Pancreas (tissue), 10 donors: ENCODE measurements around the gene RPP21. TPM values are rescaled to one million over a fixed set of nuclear protein-coding genes. Genes with fewer than 3 reads are reported as not detected.

Experiments used
- ATAC-seq, 4 donors: fragments of 200-7000 bp; cut with Tn5 transposase; one replicate each; pipeline versions ENCODE4 v1.8.0 to v1.9.1; 2020; ENCODE audit warnings: mild to moderate bottlenecking in 4 of 4, moderate library complexity in 4 of 4
- DNase-seq, 6 donors: peaks; one replicate each; pipeline ENCODE4 v3.0.0-alpha.2; 2020
- FAIRE-seq: peaks from 2 replicates; lab custom pipeline; 2012; peaks lifted over from hg19 to GRCh38; lab: Jason Lieb, UNC
- H3K27ac ChIP-seq, 4 donors: fragments of 200-600 bp; sonication (generic); 1 replicate in 3 of 4; 2 replicates in 1 of 4; pipeline versions ENCODE4 v1.5.0 to v1.8.0; 2020
- H3K27me3 ChIP-seq, 4 donors: fragments of 200-600 bp; one replicate each; pipeline ENCODE4 v1.8.0; 2021
- H3K36me3 ChIP-seq, 3 donors: fragments of 200-600 bp; sonication (generic) in 1 of 3; one replicate each; pipeline versions ENCODE4 v1.5.0 to v1.8.0; 2020 to 2021
- H3K4me1 ChIP-seq, 3 donors: fragments of 200-600 bp; one replicate each; pipeline ENCODE4 v1.8.0; 2021
- H3K4me3 ChIP-seq, 4 donors: fragments of 200-600 bp; sonication (generic) in 2 of 4; one replicate each; pipeline versions ENCODE4 v1.5.0 to v1.8.0; 2020 to 2021
- H3K9me3 ChIP-seq, 4 donors: fragments of 200-600 bp; one replicate each; pipeline ENCODE4 v1.8.0; 2021
- WGBS, 2 donors: extraction: QIAGEN DNeasy Blood & Tissue Kit; methylation state at CpG; one replicate each; pipeline ENCODE4 v1.1.7; 2013; 5-methylcytosine and 5-hydroxymethylcytosine counted together
- intact Hi-C, 3 donors: fragments of 100-400 bp; cut with DNase I; formaldehyde crosslinking; loops; one replicate each; pipeline versions ENCODE4 v1.11.1 to v1.14.2; 2022
- polyA plus RNA-seq, 2 donors: library from polyadenylated mRNA; stranded (reverse); fragments of 200-250 nt; gene quantifications; one replicate each; pipeline ENCODE4 v1.2.3, GENCODE V29; 2013
- total RNA-seq, 6 donors: library from RNA; stranded (reverse); fragmentation: NEBNext Ultra II Directional in 4 of 6; extraction: Animal tissue kit (Norgen Biotek cat#: 25700) in 4 of 6; gene quantifications; one replicate each; pipeline versions ENCODE4 v1.2.1 to v1.2.4, GENCODE V29; 2021 to 2023
- TF ChIP-seq, protein P1 (sequence below), 4 donors: fragments of 200-600 bp; sonication (generic) in 3 of 4; IDR thresholded peaks; one replicate each; pipeline versions ENCODE4 v1.5.0 to v1.8.0; 2021; ENCODE audit warnings: antibody characterized with exemption in 4 of 4
- donor health status: healthy with polysubstance abuse.
- donor health status: DM: no; HTN: no; CAD: no; lungs with moderate emphysema.
- donor health status: DM: no; HTN: no; CAD: no.
- donor health status: control.
- donor health status: control.
- donor health status: Bipolar disorder and iron deficiency.
- donor health status: DM: yes; HTN: yes; CAD: no.
- donor health status: DM: no; HTN: no; CAD: no.
- donor health status: DM: no; HTN: no; CAD: no.
- donor health status: DM: yes; HTN: yes; CAD: no.

RPP21 gene
- total and polyA plus RNA-seq, 8 donors = 21.2 to 93.1 (median 28.8) TPM

DNA sequence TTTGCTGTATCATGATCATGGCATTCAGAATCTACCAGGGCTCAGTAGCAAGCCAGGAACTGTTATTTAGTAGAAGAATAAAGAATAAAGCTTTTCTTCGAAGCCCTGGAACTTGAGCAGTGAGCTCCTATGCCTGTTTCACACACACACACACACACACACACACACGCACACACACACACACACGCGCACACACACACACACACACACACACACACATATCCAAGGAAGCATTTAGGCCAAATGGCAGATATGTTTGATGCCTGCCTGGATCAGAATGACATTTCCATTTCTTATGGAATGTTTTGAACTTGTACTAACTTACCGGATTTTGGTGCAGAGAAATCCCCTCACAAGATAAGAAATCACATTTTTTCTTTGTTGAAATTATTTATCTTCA lies 35.5 kb downstream of the RPP21 start:
- Histone ChIP-seq H3K36me3 (no peaks in the 10 kb centered on the region), H3K4me1 (no peaks in the 10 kb centered on the region), H3K4me3 (no peak overlapping the region), H3K9me3 (no peaks in the 10 kb centered on the region), H3K27ac (no peak overlapping the region), H3K27me3 (peaks cover 0 to 7% (median 2%) of the 10 kb centered on the region in 4 donors)
- no peak for DNase-seq
- FAIRE-seq = no peak
- intact Hi-C loops = no loop called here
- 37 to 58% methylated on average over 4 to 5 of the region's 5 CpGs for WGBS, 2 donors
- TF ChIP-seq, protein P1, sequence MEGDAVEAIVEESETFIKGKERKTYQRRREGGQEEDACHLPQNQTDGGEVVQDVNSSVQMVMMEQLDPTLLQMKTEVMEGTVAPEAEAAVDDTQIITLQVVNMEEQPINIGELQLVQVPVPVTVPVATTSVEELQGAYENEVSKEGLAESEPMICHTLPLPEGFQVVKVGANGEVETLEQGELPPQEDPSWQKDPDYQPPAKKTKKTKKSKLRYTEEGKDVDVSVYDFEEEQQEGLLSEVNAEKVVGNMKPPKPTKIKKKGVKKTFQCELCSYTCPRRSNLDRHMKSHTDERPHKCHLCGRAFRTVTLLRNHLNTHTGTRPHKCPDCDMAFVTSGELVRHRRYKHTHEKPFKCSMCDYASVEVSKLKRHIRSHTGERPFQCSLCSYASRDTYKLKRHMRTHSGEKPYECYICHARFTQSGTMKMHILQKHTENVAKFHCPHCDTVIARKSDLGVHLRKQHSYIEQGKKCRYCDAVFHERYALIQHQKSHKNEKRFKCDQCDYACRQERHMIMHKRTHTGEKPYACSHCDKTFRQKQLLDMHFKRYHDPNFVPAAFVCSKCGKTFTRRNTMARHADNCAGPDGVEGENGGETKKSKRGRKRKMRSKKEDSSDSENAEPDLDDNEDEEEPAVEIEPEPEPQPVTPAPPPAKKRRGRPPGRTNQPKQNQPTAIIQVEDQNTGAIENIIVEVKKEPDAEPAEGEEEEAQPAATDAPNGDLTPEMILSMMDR (IDR thresholded peaks at IDR 0.05) = no peak
- no peak for ATAC-seq

DNA sequence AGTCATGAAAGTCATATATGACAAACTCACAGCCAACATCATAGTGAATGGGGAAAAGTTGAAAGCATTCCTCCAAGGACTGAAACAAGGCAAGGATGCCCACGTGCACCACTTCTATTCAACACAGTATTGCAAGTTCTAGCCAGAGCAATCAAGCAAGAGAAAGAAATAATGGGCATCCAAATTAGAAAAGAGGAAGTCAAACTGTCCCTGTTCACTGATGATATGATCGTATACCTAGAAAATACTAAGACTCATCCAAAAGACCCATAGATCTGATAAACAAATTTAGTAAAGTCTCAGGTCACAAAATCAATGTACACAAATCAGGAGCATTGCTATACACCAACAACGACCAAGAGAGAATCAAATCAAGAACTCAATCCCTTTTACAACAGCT lies 41.2 kb downstream of the RPP21 start:
- H3K36me3 ChIP-seq = no peaks in the 10 kb centered on the region
- FAIRE-seq (no peak), DNase-seq (no peak), ATAC-seq (no peak)
- no peaks in the 10 kb centered on the region for H3K4me1 ChIP-seq
- H3K9me3 ChIP-seq = no peaks in the 10 kb centered on the region
- 28 to 29% methylated on average over 3 of the region's 3 CpGs for WGBS, 2 donors
- intact Hi-C loops = no loop called here
- TF ChIP-seq, protein P1 (IDR thresholded peaks at IDR 0.05) = no peak
- no peak overlapping the region for H3K4me3 ChIP-seq
- H3K27me3 ChIP-seq = peaks cover 0 to 13% (median 3%) of the 10 kb centered on the region in 4 donors
- no peak overlapping the region for H3K27ac ChIP-seq

DNA sequence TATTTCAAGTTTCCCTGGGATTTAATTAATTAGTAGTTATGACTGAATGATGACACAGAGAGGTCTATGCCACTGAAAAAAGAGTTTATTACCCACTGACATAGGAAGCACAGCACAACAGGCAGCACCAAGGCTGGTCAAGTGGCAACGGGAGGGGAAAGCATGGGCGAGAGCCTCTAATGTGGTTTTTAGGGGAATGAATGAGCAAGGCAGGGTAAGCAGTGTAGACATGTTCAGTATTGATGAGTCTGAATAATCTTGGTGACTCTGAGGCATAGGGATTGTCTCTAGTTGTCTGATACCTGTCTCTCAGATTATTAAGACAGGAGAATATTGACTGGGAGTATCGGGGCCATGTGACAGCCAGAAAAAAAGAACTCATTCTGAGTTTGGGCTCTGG lies 46.3 kb downstream of the RPP21 start:
- no peak for FAIRE-seq
- H3K27ac ChIP-seq = no peak overlapping the region
- no peaks in the 10 kb centered on the region for H3K4me1 ChIP-seq
- intact Hi-C loops = loop anchor here in 1 of 3 donors (10.0 kb wide), 1 partner anchor 166 kb away; no protein-coding TSS in a partner anchor
- H3K4me3 ChIP-seq = no peak overlapping the region
- DNase-seq = no peak
- H3K9me3 ChIP-seq = no peaks in the 10 kb centered on the region
- peaks cover 0 to 7% (median 3%) of the 10 kb centered on the region in 4 donors for H3K27me3 ChIP-seq
- WGBS, 2 donors = 53% methylated on average over 3 of the region's 3 CpGs
- ATAC-seq = no peak
- TF ChIP-seq, protein P1 (IDR thresholded peaks at IDR 0.05) = no peak
- H3K36me3 ChIP-seq = no peaks in the 10 kb centered on the region

DNA sequence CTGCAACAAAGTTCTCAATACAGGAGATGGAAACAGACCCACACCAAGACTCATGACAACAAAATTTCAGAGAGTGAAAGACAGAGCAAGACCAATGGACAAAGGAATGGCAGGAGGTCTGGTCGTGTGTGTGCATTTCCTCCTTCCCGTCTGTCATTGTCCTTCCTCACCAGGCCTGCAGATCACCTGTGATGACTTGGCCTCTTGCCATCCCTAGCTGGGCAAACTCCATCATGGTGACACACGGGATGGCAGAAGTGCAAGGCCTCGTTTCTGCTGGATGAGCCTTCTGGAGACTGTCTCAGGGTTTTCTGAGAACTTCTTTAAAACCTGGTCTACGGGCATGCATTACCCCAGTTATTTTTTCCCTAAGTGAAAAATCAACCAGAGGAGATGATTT lies 49.2 kb downstream of the RPP21 start:
- WGBS, 2 donors = 16 to 19% methylated on average over 5 of the region's 5 CpGs
- Histone ChIP-seq H3K36me3 (no peaks in the 10 kb centered on the region), H3K4me3 (no peak overlapping the region), H3K27me3 (peaks cover 0 to 7% (median under 1%) of the 10 kb centered on the region in 4 donors), H3K9me3 (no peaks in the 10 kb centered on the region), H3K4me1 (no peaks in the 10 kb centered on the region), H3K27ac (no peak overlapping the region)
- TF ChIP-seq, protein P1 (IDR thresholded peaks at IDR 0.05) = no peak
- no peak for ATAC-seq
- no peak for FAIRE-seq
- DNase-seq = no peak
- intact Hi-C loops = loop anchor here in 1 of 3 donors (10.0 kb wide), 1 partner anchor 169 kb away; no protein-coding TSS in a partner anchor

Other genes with a start within 250 kb of the RPP21 start
- gene TRIM31, start 232.1 kb upstream of the RPP21 start, total RNA-seq = under 1 TPM in 5 of 6 donors, not detected in 1; 0.14 to 0.22 (median 0.16) TPM
- under 1 TPM; 0.15 to 0.19 TPM for gene TRIM31, start 232.1 kb upstream of the RPP21 start, polyA plus RNA-seq
- gene TRIM40, start 209.0 kb upstream of the RPP21 start, total RNA-seq = not detected
- not detected for gene TRIM40, start 209.0 kb upstream of the RPP21 start, polyA plus RNA-seq
- under 1 TPM in 1 of 6 donors, not detected in 5; 0.03 TPM for gene TRIM10, start 183.9 kb upstream of the RPP21 start, total RNA-seq
- under 1 TPM in 1 of 2 donors, not detected in 1; 0.02 TPM for gene TRIM10, start 183.9 kb upstream of the RPP21 start, polyA plus RNA-seq
- under 1 TPM in 4 of 6 donors, not detected in 2; 0.12 to 0.35 (median 0.20) TPM for gene TRIM15, start 181.6 kb upstream of the RPP21 start, total RNA-seq
- gene TRIM15, start 181.6 kb upstream of the RPP21 start, polyA plus RNA-seq = under 1 TPM in 1 of 2 donors, not detected in 1; 0.16 TPM
- gene TRIM26, start 131.8 kb upstream of the RPP21 start, total RNA-seq = 10 to 100 TPM; 12.1 to 25.3 (median 18.7) TPM
- gene TRIM26, start 131.8 kb upstream of the RPP21 start, polyA plus RNA-seq = 10 to 100 TPM; 24.6 to 25.8 TPM
- 1 to 10 TPM; 5.6 to 8.6 (median 6.6) TPM for gene TRIM39, start 18.2 kb upstream of the RPP21 start, total RNA-seq
- 10 to 100 TPM; 10.2 to 12.5 TPM for gene TRIM39, start 18.2 kb upstream of the RPP21 start, polyA plus RNA-seq
- gene HLA-E, start 144.4 kb downstream of the RPP21 start, total RNA-seq = 100 to 1,000 TPM in 2 of 6 donors, 10 to 100 TPM in 4; 65.7 to 158 (median 81.1) TPM
- gene HLA-E, start 144.4 kb downstream of the RPP21 start, polyA plus RNA-seq = 100 to 1,000 TPM in 1 of 2 donors, 10 to 100 TPM in 1; 85.3 to 131 TPM
- gene GNL1, start 211.3 kb downstream of the RPP21 start, total RNA-seq = 10 to 100 TPM; 32.3 to 51.0 (median 38.1) TPM
- gene GNL1, start 211.3 kb downstream of the RPP21 start, polyA plus RNA-seq = 10 to 100 TPM; 47.8 to 86.6 TPM
- 1 to 10 TPM; 2.2 to 4.7 (median 3.1) TPM for gene PRR3, start 212.1 kb downstream of the RPP21 start, total RNA-seq
- 1 to 10 TPM; 6.5 to 8.7 TPM for gene PRR3, start 212.1 kb downstream of the RPP21 start, polyA plus RNA-seq
- 10 to 100 TPM; 17.4 to 30.7 (median 24.9) TPM for gene ABCF1, start 226.3 kb downstream of the RPP21 start, total RNA-seq
- gene ABCF1, start 226.3 kb downstream of the RPP21 start, polyA plus RNA-seq = 10 to 100 TPM; 21.6 to 24.9 TPM